IPS DF 19.7 (cell line): Measurements from ENCODE around the gene NXT1.

Experiments used
- DNase-seq: peaks from one replicate; pipeline ENCODE4 v3.0.0-alpha.2; 2013; ENCODE audit warnings: low read depth, low spot score

NXT1 gene

DNA sequence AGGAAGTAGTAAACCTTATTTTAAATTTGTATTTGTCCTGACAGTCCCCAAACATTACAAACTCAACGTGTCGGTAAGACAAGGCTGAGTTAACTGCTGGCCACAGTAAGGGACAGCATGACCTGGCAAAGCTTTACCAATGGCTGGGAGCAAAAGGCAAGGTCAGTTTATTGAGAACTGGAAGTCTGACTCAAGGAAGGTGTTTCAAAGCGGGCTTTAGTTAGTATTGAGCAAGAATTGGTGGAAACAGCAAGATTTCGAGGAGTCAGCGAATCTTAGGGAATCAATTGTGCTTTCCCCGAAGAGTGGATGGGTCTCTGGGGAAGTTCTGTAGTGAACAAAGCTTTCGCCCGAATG is 10.5 kb downstream of the NXT1 start:
- no peak for DNase-seq

DNA sequence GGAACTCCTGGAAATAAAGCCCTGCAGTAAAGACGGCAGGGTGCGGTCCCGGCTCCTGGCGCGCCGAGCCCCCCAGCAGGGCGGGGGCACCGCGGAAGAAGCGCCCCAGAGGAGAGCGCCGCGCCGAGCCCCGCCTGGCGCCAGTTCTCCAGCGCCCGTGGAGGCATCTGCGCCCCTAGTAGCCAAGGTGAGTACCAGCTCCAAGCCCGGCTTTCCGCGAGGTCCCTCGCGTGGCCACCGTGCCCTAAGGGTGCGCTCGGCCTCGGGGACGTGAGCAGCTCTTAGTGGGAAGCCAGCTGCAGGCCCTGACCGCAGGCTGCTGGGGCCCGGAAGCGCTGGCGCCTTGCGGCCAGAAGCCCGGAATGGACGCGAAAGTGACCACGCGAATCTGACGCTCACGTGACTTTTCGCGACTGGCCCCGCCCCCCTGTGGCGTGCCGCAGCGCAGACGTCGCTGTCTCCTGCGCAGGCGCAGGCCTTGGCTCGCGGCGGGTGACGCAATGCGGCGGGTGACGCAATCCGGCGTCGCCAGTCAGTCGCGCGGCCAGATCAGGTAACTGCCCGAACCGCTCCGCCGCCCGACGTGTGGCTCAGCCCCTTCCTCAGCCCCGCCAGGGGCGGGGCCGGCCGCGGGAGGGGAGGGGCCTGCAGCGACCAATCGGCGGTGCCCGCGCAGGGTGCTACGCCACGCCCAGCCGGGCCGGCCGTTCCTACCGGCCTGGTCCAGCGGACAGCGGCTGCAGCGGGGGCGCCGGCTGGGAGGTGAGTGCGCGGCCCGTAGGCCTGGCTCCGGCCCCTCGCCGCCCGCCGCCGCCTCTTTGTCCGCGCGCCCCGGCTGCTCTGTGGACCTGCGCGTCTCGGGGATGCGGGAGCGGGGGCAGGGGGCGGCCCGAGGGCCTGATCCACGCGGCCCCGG is 11.1 kb downstream of the NXT1 start, which contains the start of gene GZF1:
GZF1 (plus strand) TSS at position 707 of the 916 bp plus-strand sequence. CDS start 2,202 bp downstream, outside the sequence.
- no peak for DNase-seq

DNA sequence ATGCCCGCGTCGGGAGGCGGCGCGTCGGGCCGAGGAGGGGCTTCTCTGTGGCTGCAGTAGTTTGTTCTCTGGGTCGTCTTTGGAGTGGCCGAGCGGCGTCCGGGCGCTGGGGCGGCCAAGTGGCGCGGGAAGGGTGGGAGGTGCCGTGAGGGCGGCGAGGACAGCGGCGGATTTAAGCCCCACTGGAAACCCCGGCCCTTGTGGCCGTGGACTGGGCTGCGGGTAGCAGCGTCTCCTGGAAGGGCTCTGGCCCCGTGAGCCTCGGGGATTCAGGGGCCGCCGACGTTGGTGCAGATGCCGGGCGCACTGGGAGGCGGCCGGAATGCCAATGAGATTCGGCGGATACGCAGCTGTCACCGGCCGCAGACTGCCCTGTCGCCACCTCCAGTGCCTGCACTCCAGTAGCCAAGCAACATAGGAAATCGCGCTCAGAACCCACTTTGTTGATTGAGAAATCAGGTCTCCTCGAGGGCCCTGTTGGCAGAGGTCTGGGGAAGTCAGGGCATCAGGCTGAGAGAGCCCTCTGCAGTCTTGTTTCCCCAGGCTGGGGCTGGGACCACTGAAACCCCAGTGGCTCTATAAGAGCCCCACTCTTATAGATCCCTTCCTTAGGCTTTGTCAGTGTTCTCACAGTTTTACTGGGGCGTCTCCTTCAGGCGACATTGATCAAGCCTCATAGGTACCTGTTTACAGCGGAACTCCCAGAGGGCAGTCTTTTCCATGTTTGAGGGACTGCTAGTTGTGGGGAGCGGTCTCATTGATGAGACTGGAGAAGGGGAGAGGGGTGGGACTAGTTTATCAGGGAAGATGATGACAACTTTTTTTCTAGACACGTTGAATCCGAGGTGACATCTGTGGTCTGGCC is 12.0 kb downstream of the NXT1 start:
- no peak for DNase-seq

DNA sequence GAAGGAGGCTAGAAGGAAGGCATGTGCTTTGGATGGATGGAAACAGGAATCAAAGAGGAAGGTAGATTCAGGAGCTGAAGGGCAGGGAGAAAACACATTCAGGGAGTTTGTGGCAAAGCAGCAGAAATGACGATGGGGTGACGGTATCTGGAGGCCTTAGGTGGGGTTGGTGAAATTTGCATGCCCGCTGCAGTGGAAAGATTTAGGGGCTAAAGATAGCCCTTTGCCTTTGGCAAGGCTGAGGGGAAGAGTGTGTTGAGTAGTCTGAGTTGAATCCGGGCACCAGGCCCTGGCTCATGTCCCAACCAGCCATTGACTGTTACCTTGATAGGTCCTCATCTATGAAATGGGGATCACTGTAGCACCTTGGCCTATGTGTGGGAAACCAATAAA is 12.7 kb downstream of the NXT1 start:
- DNase-seq = no peak

DNA sequence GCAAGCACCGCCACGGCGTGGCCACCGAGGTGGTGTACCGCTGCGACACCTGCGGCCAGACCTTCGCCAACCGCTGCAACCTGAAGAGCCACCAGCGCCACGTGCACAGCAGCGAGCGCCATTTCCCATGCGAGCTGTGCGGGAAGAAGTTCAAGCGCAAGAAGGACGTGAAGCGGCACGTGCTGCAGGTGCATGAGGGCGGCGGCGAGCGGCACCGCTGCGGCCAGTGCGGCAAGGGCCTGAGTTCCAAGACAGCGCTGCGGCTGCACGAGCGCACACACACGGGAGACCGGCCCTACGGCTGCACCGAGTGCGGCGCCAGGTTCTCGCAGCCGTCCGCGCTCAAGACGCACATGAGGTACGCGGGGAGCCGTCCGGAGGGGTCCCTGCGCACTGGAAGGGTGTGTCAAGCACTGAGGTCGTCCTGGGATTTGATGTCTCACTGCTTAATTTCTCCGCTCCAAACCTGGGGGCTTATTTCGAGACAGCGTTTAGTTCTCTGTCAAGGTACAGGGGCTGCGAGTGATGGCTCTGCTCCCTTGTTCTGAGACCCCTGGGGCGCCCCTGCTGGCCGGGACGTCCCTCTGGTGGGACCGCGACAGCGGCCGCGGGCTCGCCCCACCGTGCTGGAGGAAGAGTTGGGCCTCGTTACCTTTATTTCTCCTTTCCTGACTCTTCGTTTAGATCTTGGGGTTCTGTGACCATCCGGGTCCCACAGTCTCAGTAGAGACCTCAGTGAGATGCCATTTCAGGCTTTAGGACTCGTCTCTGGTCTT is 15.0 kb downstream of the NXT1 start:
- no peak for DNase-seq

GRCh38 chr20:23366384-23366783 is 15.8 kb downstream of the NXT1 start:
- DNase-seq = no peak

GRCh38 chr20:23367770-23368169 is 17.2 kb downstream of the NXT1 start:
- DNase-seq = no peak

GRCh38 chr20:23368316-23369071 is 17.9 kb downstream of the NXT1 start:
- no peak for DNase-seq

GRCh38 chr20:23369072-23369823 is 18.7 kb downstream of the NXT1 start:
- DNase-seq = no peak

- no peak for DNase-seq
These were observed 19.7 kb downstream of the NXT1 start for GRCh38 chr20:23370274-23370673.

DNA sequence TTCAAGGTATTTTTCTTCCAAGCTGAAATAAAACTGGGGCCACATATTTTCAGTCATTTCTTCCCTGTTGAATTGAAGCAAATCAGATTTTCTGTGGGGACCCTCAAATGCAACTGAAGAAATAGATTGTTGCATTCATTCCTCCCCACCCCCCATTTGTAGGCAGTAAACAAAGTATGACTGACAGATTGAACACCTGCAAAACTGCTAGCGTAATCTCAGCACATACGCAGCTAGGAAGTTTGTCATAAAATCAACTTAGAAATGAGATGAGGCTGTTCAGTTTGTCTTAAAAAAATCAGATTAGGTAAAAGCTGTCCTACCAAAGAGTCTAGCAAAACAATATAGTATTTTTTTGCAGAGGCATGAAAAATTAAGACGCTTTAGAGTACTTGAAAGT is 20.3 kb downstream of the NXT1 start:
- DNase-seq = no peak

DNA sequence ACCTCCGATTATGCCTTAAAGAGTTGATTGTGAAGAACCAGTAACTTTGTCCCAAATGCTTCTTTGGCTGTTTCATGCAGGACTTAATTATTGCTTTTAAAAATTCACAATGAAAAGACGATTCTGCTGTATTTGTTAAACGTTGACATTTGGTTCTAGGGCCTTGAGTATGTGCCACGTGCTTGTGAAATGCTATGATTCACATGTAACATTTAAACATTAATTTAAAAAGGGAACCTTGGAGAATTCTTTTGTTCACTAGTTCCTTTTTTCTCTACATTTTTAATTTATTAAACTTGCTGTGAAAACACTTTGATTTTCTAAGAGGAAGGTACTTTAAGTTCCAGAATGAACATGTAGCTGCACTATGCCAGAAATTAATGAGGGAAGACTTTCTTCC is 20.9 kb downstream of the NXT1 start:
- DNase-seq = no peak

DNA sequence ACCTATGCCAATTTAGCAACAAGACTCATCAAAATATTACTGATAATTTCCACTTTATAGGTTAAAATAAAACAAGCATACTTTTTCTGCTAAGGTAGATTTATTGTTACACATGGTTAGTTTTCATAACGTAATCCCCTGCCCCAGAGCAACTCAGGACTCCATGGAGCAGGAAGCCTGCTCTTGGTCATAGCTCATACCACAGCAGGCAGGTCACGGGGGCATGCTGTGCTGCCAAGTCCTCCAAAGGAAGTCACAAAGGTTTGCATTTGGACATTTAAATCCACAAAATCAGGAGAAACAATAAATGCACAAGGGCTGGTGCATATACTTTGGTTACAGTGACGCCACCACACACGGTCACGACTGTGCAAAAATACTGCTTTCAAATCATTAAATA is 23.9 kb downstream of the NXT1 start:
- no peak for DNase-seq

GRCh38 chr20:23375827-23376226 is 25.2 kb downstream of the NXT1 start:
- DNase-seq = no peak

DNA sequence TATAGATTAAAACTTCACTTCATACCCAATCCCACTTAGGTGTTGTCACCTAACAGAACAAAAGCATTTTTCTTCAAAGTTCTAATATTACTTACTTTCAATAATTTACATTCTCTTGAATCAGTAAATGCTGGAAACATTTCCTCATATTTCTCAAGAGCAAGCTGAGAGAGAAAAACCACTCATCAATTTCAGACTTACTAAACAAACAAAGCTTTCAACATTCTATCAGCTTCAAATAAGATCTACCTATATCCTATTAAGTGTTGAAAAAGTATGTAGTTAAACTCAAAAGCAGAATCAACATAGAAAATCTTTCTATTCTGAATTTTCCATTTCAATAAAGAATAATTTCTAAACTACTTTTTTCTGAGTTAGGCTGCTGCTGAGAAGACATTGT is 29.2 kb downstream of the NXT1 start:
- DNase-seq = no peak

DNA sequence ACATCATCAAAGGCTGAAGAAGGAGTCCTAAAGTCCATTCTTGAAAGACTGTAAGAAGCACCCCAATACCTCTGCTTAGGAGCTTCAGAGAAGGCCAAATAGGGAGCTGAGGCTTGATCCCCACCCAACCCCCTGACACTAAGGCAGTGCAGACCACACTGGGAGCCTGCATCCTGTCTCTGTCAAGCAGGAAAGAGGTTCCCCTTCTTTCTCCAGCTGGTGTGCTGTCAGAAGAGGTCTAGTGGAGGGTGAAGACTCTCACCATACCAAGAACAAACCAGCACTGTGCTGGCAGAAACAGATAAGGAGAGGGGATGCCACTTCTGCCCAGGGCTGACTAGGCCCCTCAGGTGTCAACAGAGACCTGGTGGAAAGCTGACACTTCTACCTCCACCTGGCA is 31.3 kb downstream of the NXT1 start:
- DNase-seq = no peak

DNA sequence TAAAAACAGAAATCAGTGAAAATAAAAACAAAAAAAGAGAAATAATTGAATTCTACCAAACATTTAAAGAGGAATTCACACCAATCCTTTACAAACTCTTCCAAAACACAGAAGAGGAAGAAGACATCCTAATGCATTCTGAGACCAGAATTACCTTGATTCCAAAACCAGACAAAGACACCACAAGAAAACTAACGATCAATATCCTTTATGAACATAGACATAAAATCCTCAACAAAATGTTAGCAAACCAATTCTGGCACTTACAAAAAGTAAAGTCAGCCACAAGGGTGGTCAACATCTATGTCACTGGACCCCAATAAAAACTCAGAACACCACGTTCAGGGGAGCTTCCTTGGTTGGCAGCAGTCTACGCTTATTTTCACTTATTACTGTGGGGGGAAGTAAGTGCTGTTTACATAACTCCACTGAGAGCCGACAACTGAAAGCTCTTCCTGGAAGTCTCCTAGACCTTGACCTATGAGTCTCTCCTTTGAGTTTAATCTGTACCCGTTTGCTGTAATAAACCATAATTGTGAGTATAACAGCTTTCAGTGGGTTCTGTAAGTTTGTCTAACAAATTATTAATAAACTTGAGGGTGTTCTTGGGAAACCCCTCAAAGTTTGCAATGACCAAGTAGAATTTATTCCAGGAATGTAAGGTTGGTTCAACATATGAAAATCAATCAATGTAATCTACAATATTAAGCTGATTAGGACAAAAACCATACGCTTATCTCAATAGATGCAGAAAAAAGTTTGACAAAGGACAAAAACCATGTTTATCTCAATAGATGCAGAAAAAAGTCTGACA is 35.9 kb downstream of the NXT1 start:
- no peak for DNase-seq

DNA sequence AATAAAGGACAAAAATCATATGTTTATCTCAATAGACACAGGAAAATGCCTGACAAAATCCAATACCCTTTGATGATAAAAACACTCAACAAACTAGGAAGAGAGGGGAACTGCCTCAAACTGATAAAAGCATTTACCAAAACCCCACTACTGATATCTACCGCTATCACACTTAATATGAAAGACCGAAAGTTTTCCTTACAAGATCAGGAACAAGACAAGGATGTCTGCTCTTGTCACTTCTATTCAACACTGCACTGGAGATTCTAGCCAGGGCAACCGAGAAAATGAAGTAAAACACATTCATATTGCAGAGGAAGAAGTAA is 36.5 kb downstream of the NXT1 start:
- no peak for DNase-seq

- DNase-seq = no peak
These were observed 39.6 kb downstream of the NXT1 start for GRCh38 chr20:23390091-23390774.
